PFSK-1 (cell line): ENCODE data around the gene ITPRIP.

Source experiments
- POLR2AphosphoS5 ChIP-seq: IDR thresholded peaks from 2 replicates; pipeline ENCODE4 v1.6.1; 2012; ENCODE audit warnings: low read depth, mild to moderate bottlenecking, control low read depth, low read length, moderate library complexity
- TF ChIP-seq, protein P1 (sequence below), 2 experiments: IDR thresholded peaks; 2 replicates each; pipeline versions ENCODE4 v1.6.1 to v1.8.0; 2011 to 2012; ENCODE audit warnings: low read depth in 2 of 2, low read length in 2 of 2, control low read depth in 1 of 2, inconsistent platforms in 1 of 2, mild to moderate bottlenecking in 1 of 2, moderate library complexity in 1 of 2; ENCODE audit not compliant: insufficient read depth in 1 of 2

DNA sequence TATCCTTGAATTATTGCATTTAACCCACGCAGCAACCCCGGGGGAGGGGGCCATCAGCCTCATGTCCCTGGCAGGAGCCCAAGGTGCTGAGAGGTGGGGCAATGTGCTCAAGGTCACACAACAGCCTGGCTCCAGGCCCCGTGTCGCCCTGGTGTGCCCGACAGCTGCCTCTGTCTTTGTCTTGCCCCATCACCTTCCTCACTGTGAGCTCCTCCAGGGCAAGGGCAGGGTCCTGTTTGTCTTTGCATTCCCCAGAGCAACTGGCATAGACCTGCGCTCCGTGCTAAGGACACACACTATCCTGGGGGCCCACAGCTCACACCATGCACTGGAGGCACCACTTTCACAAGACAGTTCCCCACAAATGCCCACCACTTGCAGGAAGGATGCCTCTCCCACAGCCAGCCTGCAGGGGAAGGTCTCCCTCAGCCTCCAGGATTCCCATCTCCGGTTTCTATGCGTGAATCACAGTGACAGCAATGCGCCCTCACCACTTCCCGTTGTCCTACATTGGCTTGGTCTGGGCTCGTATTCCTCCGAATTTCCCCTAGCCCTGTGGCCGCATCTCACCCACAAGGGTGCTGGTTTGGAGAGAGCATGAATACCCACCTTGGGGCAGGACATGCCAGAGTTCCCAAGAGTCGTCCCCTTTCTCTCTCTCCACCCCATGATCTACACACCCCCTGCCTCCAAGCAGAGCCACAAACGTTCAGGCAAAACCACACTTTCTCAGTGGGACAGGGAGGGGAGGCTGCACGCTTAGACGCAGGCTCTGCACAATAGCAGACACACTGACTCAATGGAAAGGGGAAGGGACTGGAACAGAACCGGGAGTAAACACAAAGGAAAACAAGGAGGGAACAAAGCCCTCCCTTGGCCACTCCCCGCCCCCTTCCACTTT lies 10.3 kb downstream of the ITPRIP start:
- TF ChIP-seq, protein P1, sequence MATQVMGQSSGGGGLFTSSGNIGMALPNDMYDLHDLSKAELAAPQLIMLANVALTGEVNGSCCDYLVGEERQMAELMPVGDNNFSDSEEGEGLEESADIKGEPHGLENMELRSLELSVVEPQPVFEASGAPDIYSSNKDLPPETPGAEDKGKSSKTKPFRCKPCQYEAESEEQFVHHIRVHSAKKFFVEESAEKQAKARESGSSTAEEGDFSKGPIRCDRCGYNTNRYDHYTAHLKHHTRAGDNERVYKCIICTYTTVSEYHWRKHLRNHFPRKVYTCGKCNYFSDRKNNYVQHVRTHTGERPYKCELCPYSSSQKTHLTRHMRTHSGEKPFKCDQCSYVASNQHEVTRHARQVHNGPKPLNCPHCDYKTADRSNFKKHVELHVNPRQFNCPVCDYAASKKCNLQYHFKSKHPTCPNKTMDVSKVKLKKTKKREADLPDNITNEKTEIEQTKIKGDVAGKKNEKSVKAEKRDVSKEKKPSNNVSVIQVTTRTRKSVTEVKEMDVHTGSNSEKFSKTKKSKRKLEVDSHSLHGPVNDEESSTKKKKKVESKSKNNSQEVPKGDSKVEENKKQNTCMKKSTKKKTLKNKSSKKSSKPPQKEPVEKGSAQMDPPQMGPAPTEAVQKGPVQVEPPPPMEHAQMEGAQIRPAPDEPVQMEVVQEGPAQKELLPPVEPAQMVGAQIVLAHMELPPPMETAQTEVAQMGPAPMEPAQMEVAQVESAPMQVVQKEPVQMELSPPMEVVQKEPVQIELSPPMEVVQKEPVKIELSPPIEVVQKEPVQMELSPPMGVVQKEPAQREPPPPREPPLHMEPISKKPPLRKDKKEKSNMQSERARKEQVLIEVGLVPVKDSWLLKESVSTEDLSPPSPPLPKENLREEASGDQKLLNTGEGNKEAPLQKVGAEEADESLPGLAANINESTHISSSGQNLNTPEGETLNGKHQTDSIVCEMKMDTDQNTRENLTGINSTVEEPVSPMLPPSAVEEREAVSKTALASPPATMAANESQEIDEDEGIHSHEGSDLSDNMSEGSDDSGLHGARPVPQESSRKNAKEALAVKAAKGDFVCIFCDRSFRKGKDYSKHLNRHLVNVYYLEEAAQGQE (IDR thresholded peaks at IDR 0.05; ENCODE audit: insufficient read depth in 1 of 2, low read depth in 2 of 2, low read length in 2 of 2): 0 out of 4 replicates have a peak, but pooled peaks of 1 of the 2 experiments have one; percentile 6
- no peak for TF ChIP-seq POLR2AphosphoS5
